GM12873 (cell line): ENCODE results near the gene SPPL2C.

ENCODE experiments used
- TF ChIP-seq, protein P1 (sequence below): IDR thresholded peaks from 2 replicates; pipeline ENCODE4 v1.5.1; 2012; ENCODE audit warnings: low read depth, mild to moderate bottlenecking, moderate library complexity, low read length, control low read depth; ENCODE audit not compliant: insufficient read depth; ENCODE audit errors: missing control alignments

Gene SPPL2C

DNA sequence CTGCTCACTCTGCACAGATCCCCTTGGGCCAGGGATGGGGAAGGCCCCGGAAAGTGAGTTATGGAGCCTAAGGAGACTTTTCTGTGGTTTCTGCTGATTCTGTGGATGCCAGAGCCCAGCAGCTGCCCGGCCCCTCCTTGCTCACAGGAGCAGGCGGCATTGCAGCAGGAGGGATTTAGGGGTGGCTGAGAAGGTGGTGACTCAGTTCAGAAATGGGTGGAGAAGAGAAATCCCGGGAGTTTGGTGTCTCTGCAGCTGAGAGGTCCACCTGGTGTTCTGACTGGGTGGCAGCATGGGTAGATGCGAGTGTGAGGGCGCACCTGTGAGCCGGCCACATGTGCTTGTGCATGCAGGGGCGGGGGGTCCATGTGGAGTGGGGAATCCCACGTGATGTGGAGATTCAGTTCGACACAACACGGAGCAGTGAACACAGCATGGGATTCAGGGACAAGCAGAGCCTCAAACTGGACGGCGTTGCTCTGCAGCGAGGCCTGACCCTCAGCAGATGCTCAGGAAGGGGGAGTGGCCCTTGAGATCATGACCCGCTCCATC, 16.0 kb upstream of the SPPL2C start:
- TF ChIP-seq, protein P1, sequence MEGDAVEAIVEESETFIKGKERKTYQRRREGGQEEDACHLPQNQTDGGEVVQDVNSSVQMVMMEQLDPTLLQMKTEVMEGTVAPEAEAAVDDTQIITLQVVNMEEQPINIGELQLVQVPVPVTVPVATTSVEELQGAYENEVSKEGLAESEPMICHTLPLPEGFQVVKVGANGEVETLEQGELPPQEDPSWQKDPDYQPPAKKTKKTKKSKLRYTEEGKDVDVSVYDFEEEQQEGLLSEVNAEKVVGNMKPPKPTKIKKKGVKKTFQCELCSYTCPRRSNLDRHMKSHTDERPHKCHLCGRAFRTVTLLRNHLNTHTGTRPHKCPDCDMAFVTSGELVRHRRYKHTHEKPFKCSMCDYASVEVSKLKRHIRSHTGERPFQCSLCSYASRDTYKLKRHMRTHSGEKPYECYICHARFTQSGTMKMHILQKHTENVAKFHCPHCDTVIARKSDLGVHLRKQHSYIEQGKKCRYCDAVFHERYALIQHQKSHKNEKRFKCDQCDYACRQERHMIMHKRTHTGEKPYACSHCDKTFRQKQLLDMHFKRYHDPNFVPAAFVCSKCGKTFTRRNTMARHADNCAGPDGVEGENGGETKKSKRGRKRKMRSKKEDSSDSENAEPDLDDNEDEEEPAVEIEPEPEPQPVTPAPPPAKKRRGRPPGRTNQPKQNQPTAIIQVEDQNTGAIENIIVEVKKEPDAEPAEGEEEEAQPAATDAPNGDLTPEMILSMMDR = no peak

DNA sequence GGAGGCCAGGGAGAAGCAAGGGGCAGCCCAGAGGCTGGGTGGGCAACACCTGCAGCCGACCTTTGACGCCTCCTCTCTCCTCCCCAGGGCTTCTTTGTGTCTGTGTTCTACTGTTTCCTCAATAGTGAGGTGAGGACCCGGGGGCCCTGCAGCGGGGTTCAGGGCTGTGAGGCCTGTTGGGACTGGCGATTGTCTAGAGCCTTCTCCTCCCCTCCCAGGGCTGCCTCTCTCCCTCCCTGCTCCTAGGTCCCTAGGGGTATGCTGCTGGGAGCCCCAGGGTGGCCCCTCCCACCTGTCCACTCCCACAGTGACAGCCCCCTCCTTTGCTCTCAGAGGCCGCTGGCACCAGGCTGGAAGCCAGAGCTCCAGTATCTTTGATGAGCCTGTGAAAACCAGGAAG, 10.8 kb upstream of the SPPL2C start:
- TF ChIP-seq, protein P1 = no peak

DNA sequence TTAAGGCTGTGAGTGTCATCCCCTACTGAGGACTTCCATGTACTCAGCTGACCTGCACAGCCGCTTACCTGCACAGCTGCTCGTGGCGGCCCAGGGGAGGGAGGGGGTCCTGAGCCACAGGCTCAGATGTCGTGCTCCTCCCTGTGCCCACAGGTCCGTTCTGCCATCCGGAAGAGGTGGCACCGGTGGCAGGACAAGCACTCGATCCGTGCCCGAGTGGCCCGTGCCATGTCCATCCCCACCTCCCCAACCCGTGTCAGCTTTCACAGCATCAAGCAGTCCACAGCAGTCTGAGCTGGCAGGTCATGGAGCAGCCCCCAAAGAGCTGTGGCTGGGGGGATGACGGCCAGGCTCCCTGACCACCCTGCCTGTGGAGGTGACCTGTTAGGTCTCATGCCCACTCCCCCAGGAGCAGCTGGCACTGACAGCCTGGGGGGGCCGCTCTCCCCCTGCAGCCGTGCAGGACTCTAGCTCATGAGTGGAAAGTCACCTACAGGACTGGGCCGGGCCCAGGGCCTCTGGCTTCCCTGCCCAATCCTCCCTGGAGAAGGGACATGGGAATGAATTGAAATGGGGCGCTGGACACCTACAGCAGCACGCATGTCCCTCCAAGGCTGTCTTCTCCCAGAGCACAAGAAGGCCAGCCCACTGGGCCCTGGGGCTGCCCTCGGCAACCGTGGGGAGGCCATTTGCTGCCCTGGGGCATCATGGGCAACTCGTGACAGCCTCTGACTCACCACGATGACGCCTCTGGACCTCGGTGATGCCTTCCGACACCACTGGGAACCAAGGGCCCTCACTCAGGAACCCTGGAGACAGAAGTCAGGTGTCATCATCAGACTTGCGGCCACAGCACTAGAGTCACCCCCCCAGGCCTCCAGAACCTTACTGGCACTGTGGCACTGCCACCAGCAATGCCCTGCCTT, 9.9 kb upstream of the SPPL2C start:
- TF ChIP-seq, protein P1 = no peak

DNA sequence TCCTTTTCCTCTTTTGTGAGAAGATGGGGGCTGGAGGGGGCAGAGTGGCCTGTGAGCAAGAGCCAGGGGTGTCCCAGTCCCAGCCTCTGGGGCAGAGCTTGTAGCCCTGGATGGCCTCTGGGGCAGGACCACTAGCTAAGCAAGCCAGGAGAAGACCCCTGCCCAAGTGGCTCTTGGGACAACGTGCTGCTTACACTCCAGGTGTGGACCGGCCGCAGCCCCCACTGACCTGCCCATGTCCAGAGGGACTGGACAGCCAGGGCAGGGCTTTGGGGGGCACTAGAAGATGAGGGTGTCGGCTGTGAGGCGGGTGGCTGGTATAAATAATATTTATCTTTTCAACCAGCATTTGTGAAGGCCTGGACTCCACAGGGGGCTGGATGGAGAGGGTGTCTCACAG, 9.2 kb upstream of the SPPL2C start:
- TF ChIP-seq, protein P1 = no peak

DNA sequence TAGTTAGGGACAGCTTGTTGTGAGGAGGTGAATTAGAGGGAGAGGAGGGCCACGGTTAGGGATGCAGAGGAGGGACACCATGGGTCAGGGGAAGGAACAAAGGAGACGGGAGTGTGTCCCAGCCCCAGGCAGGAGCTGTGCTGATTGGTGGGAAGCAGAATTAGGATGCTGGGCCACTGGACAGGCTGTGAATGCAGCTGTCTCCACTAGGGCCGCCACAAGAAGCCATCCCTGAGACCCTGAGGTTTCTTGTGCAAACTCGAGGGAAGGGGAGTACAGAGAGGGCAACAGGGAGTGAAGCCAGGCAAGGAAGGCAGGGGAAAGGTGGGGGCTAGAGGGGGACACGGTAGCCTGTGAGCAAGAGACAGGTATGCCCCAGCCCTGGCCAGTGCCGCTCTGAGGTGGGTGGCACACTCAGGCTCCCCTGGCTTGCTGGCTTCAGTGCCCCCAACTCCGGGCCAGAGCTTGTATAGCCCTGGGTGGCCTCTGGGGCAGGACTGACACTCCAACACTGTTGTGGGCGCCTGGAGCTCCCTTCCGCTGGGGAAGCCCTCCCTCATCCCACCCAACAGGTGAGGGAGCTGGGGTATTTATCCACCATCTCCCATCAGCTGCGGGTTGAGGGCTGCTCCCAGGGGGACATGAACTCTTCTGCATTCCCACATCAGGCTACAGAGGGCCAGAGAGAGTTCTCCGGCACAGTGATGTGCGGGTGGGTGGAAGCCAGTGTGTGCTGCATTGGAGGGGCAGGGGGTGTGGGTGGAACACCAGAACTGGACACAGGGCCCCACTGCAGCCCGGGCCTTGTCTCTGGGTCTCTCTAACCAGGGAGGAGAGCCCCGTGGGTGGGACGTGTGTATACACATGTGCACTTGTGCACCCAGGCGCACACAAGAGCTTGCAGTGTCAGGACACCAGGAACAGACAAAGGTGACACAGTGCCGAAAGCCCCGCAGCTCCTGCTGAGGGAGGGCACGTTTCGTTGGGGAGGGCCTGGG, 8.3 kb upstream of the SPPL2C start:
- TF ChIP-seq, protein P1 = no peak

DNA sequence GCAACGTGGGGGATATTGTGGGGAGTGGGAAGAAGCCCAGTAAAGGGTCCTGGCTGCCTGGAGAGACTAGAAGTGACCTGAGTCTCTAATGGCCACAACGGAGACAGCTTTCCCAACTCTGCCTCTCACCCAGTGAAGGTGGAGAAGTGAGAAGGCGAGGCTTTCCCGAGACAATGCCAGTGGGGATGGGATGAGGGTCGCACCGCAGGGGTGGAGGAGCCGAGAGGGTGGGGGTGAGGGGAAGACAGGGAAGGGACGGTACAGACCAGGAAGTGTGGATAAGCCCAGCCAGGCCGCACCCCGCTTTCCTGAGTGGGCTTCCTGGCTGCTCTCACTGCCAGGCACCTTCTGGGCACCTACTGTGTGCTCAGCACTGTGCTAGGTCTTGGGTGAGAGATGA, 7.5 kb upstream of the SPPL2C start:
- TF ChIP-seq, protein P1 = no peak
